Subcutaneous adipose tissue (tissue), 4 donors: ENCODE data around the gene TRPC4AP. TPM values are rescaled to one million over a fixed set of nuclear protein-coding genes. Genes with fewer than 3 reads are reported as not detected.

Experiments
- CTCF ChIP-seq: fragments of 450-650 bp; IDR thresholded peaks from one replicate; pipeline ENCODE4 v1.5.1; 2016; ENCODE audit warnings: low read depth, mild to moderate bottlenecking, control low read depth, antibody characterized with exemption, moderate library complexity
- total RNA-seq, 4 donors: library from RNA; depleted of rRNA; stranded (reverse); fragments of >200 nt; gene quantifications; one replicate each; pipeline ENCODE4 v1.1.0, GENCODE V29; 2016

Gene TRPC4AP
- total RNA-seq, 4 donors from 2014 or later: 76.6 to 112 (median 78.5) TPM

GRCh38 chr20:34990661-34991214 is 101.9 kb downstream of the TRPC4AP start:
- no peak for TF ChIP-seq CTCF

- TF ChIP-seq CTCF: no peak
Measured at GRCh38 chr20:34990231-34990630, 102.4 kb downstream of the TRPC4AP start.

- no peak for TF ChIP-seq CTCF
Measured at GRCh38 chr20:34989670-34990069, 102.9 kb downstream of the TRPC4AP start.

GRCh38 chr20:34989118-34989517 is 103.5 kb downstream of the TRPC4AP start:
- no peak for TF ChIP-seq CTCF

GRCh38 chr20:34988191-34988540 is 104.4 kb downstream of the TRPC4AP start:
- no peak for TF ChIP-seq CTCF

- no peak for TF ChIP-seq CTCF
Measured at GRCh38 chr20:34987288-34988190, 105.1 kb downstream of the TRPC4AP start.
